A673 (cell line): ENCODE results near the gene ASIC2. TPM values are rescaled to one million over a fixed set of nuclear protein-coding genes. Genes with fewer than 3 reads are reported as not detected.

Source experiments
- BruUV-seq: library from RNA; stranded (reverse); fragments of 400-500 nt; replicated peaks from 2 replicates; lab custom pipeline; 2021; lab: Mats Ljungman, UMichigan
- CTCF ChIA-PET: fragments of 300-600 bp; sonication (Branson Sonifier 250); formaldehyde crosslinking; loops from one replicate; lab custom pipeline; 2022; ENCODE audit warnings: antibody characterized with exemption; lab: Charles Lee
- POLR2A ChIA-PET: fragments of 300-600 bp; sonication (Branson Sonifier 250); formaldehyde crosslinking; loops from one replicate; lab custom pipeline; 2022; ENCODE audit warnings: antibody characterized with exemption; ENCODE audit not compliant: low non-redundant PET; lab: Charles Lee
- DNase-seq: peaks from one replicate; pipeline ENCODE4 v3.0.0-alpha.2; 2015; ENCODE audit warnings: low spot score
- H3K27ac ChIP-seq: fragments of 200-600 bp; sonication (generic); 2 replicates; pipeline ENCODE4 v1.5.1; 2016; ENCODE audit warnings: mixed run types, low read depth, mild to moderate bottlenecking, mixed read lengths, antibody characterized with exemption, low read length; ENCODE audit not compliant: poor library complexity, severe bottlenecking
- H3K27me3 ChIP-seq: fragments of 200-600 bp; sonication (generic); replicated peaks from 2 replicates; pipeline ENCODE4 v1.6.1; 2017; ENCODE audit warnings: mixed run types, low read depth, mild to moderate bottlenecking, mixed read lengths, antibody characterized with exemption, low read length; ENCODE audit not compliant: insufficient read depth, poor library complexity
- H3K36me3 ChIP-seq: fragments of 200-600 bp; sonication (generic); 2 replicates; pipeline ENCODE4 v1.6.1; 2016; ENCODE audit warnings: mixed run types, mild to moderate bottlenecking, mixed read lengths, antibody characterized with exemption, low read length; ENCODE audit not compliant: insufficient read depth, poor library complexity, severe bottlenecking
- H3K4me1 ChIP-seq: fragments of 200-600 bp; sonication (generic); 2 replicates; pipeline ENCODE4 v1.6.1; 2017; ENCODE audit warnings: mixed run types, mild to moderate bottlenecking, mixed read lengths, antibody characterized with exemption, low read length; ENCODE audit not compliant: insufficient read depth, poor library complexity, severe bottlenecking
- H3K4me3 ChIP-seq: fragments of 200-600 bp; sonication (generic); 2 replicates; pipeline ENCODE4 v1.5.1; 2016; ENCODE audit warnings: low read depth, mixed run types, mild to moderate bottlenecking, mixed read lengths, low read length; ENCODE audit not compliant: poor library complexity, severe bottlenecking
- H3K9me3 ChIP-seq: fragments of 200-600 bp; sonication (generic); 2 replicates; pipeline ENCODE4 v1.6.1; 2016; ENCODE audit warnings: mixed run types, low read depth, mild to moderate bottlenecking, mixed read lengths, antibody characterized with exemption, low read length; ENCODE audit not compliant: poor library complexity, severe bottlenecking
- CTCF ChIP-seq: fragments of 300-800, 200-600 bp; sonication (generic); conservative IDR thresholded peaks from 2 replicates; pipeline ENCODE4 v1.5.1; 2017; ENCODE audit warnings: low read depth, mild to moderate bottlenecking, antibody characterized with exemption, low read length, moderate library complexity, mixed read lengths
- EZH2 ChIP-seq: fragments of 200-600 bp; sonication (generic); IDR thresholded peaks from 2 replicates; pipeline ENCODE4 v1.6.1; 2017; ENCODE audit warnings: borderline replicate concordance, low read depth, mild to moderate bottlenecking, mixed read lengths, antibody characterized with exemption, low read length; ENCODE audit not compliant: poor library complexity, severe bottlenecking
- intact Hi-C: fragments of 100-400 bp; cut with micrococcal nuclease; formaldehyde crosslinking; loops from one replicate; pipeline ENCODE4 v1.10.0; 2022; ENCODE audit not compliant: unreplicated experiment
- total RNA-seq: library from RNA; stranded (reverse); gene quantifications from 2 replicates; pipeline ENCODE4 v1.2.3, GENCODE V29; 2021

Gene ASIC2
- total RNA-seq, 1 experiment from 2014 or later, result 8.6 TPM

- H3K4me1 ChIP-seq, result peaks cover 18% of the 10 kb centered on the region
- H3K27me3 ChIP-seq, result no peaks in the 10 kb centered on the region
- ChIA-PET CTCF (no interaction called here), POLR2A (no interaction called here)
- intact Hi-C loops, result no loop called here
- H3K4me3 ChIP-seq, result no peak overlapping the region
- no peak for DNase-seq
- H3K27ac ChIP-seq, result no peak overlapping the region
- no peak for TF ChIP-seq CTCF
- TF ChIP-seq EZH2, result no peak
- no TSS peak for BruUV-seq
- H3K9me3 ChIP-seq, result no peaks in the 10 kb centered on the region
- no peaks in the 10 kb centered on the region for H3K36me3 ChIP-seq
Measured at GRCh38 chr17:33121272-33121671, 171.8 kb downstream of the ASIC2 start.

- Histone ChIP-seq H3K36me3 (no peaks in the 10 kb centered on the region), H3K4me3 (no peak overlapping the region), H3K27ac (no peak overlapping the region), H3K9me3 (no peaks in the 10 kb centered on the region), H3K27me3 (no peaks in the 10 kb centered on the region), H3K4me1 (peaks cover 16% of the 10 kb centered on the region)
- intact Hi-C loops, result no loop called here
- DNase-seq, result peak; percentile 15
- TF ChIP-seq CTCF (no peak), EZH2 (no peak)
- ChIA-PET CTCF (no interaction called here), POLR2A (no interaction called here)
- no TSS peak for BruUV-seq
Measured at GRCh38 chr17:33120103-33120502, 173.0 kb downstream of the ASIC2 start.

DNA sequence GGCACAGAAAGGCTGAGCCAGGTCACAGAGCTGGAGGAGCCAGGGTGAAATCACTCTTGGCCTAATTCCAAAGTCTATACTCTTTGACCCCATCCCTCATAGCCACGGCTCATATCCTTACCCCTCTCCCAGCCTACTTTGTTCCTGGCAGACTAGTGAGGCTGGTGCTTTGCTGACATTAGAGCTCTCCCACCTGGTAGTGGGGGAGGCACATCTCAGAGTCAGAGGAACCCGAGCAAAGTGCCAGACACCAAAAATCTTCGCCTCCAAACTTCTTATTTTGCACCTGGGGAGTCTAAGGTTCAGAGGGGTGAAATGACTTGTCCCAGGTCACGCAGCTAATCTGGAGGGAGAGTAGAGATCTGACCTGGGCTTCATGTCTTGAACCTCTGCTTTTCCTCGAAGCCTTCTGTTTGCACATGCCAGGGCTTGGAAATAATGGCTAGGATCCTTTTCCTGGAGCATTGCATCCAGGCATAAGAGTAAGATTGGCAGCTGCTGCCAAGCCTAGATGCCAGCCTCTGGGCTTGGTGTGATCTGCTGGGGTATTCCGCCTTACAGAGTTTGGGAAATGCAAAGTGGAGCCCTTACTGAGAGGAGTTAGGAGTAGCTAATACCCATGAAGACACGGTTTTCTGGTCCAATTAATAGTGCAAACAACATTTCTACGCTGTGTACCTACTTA lies 174.6 kb downstream of the ASIC2 start:
- DNase-seq, result peak; percentile 6
- no peak for TF ChIP-seq EZH2
- no peak for TF ChIP-seq CTCF
- Histone ChIP-seq H3K4me3 (no peak overlapping the region), H3K9me3 (no peaks in the 10 kb centered on the region), H3K27ac (no peak overlapping the region), H3K4me1 (peaks cover 13% of the 10 kb centered on the region), H3K36me3 (no peaks in the 10 kb centered on the region), H3K27me3 (no peaks in the 10 kb centered on the region)
- POLR2A ChIA-PET, result no interaction called here
- CTCF ChIA-PET, result no interaction called here
- BruUV-seq, result no TSS peak
- intact Hi-C loops, result no loop called here
